Measurements from ENCODE around the gene AHSG. TPM values are rescaled to one million over a fixed set of nuclear protein-coding genes. Genes with fewer than 3 reads are reported as not detected.
A peak's percentile ranks its signal among the peaks of the same experiment; 100 is the strongest.

Gene AHSG
- total RNA-seq, 2 donors from 2014 or later = not detected

DNA sequence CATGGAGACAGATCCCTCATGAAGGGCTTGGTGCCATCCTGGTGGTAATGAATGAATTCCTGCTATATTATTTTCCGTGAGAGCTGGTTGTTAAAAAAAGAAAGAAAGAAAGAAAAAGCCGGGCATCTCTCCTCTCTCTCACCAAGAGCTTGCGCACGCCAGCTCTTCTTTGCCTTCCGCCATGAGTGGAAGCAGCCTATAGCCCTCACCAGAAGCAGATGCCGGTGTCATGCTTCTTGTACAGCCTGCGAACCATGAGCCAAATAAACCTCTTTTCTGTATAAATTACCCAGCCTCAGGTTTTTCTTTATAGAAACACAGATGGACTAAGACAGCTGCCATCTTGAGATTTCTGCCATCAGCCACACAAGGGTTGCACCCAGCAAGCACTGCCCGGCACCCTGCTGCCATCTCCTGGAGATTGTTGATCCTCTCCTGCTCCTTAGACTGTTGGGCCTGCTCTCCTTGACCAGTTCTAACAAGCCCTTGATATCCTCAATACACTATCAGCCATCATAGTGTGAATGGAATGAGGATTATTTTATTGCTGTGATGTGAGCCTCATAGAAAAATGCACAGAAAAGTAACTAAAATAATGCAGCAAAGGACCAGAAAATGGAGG is 3.5 kb upstream of the AHSG start:
- intact Hi-C loops (cut with DNase I) = no loop called here
- Histone ChIP-seq H3K4me3 (no peak overlapping the region), H3K27me3 (replicated peaks; ENCODE audit: insufficient read depth) (no peaks in the 10 kb centered on the region), H3K27ac (no peak overlapping the region), H3K9me3 (no peaks in the 10 kb centered on the region), H3K36me3 (no peaks in the 10 kb centered on the region), H3K4me1 (replicated peaks) (no peaks in the 10 kb centered on the region)
- WGBS = 91% methylated on average over 8 of the region's 8 CpGs
- TF ChIP-seq, protein P1, sequence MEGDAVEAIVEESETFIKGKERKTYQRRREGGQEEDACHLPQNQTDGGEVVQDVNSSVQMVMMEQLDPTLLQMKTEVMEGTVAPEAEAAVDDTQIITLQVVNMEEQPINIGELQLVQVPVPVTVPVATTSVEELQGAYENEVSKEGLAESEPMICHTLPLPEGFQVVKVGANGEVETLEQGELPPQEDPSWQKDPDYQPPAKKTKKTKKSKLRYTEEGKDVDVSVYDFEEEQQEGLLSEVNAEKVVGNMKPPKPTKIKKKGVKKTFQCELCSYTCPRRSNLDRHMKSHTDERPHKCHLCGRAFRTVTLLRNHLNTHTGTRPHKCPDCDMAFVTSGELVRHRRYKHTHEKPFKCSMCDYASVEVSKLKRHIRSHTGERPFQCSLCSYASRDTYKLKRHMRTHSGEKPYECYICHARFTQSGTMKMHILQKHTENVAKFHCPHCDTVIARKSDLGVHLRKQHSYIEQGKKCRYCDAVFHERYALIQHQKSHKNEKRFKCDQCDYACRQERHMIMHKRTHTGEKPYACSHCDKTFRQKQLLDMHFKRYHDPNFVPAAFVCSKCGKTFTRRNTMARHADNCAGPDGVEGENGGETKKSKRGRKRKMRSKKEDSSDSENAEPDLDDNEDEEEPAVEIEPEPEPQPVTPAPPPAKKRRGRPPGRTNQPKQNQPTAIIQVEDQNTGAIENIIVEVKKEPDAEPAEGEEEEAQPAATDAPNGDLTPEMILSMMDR (IDR thresholded peaks at IDR 0.05) = no peak
- no peak for TF ChIP-seq POLR2A (IDR thresholded peaks at IDR 0.05)
- no peak for TF ChIP-seq POLR2AphosphoS5 (IDR thresholded peaks at IDR 0.05)
- no peak for DNase-seq (ENCODE audit: low spot score)

DNA sequence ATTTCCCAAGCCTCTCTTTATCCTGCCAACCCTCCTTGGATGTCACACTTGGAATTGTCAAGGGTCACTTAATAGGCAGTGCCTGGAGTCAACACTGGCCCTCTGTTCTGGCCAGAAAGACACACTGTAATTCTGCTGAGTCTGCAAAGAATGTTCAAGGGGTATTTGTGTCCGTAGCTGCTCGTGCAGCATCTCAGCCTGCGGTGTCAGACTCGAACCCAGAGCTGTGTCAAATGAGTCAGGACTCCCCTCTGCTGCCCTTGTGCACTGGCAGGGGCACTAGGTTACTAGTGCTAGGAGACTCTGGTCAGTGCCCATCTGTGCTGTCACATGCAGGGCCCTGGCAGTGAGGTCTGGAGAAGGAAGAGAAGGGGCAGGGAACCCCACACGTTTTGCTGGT is 795 bp upstream of the AHSG start:
- H3K4me3 ChIP-seq = no peak overlapping the region
- no peaks in the 10 kb centered on the region for H3K4me1 ChIP-seq (replicated peaks)
- TF ChIP-seq POLR2A (IDR thresholded peaks at IDR 0.05) = no peak
- no peaks in the 10 kb centered on the region for H3K27me3 ChIP-seq (replicated peaks; ENCODE audit: insufficient read depth)
- intact Hi-C loops (cut with DNase I) = loop anchor here (10.0 kb wide), 1 partner anchor 553 kb away; no protein-coding TSS in a partner anchor
- no peaks in the 10 kb centered on the region for H3K36me3 ChIP-seq
- no peaks in the 10 kb centered on the region for H3K9me3 ChIP-seq
- 82% methylated on average over 5 of the region's 5 CpGs for WGBS
- no peak for DNase-seq (ENCODE audit: low spot score)
- no peak overlapping the region for H3K27ac ChIP-seq

DNA sequence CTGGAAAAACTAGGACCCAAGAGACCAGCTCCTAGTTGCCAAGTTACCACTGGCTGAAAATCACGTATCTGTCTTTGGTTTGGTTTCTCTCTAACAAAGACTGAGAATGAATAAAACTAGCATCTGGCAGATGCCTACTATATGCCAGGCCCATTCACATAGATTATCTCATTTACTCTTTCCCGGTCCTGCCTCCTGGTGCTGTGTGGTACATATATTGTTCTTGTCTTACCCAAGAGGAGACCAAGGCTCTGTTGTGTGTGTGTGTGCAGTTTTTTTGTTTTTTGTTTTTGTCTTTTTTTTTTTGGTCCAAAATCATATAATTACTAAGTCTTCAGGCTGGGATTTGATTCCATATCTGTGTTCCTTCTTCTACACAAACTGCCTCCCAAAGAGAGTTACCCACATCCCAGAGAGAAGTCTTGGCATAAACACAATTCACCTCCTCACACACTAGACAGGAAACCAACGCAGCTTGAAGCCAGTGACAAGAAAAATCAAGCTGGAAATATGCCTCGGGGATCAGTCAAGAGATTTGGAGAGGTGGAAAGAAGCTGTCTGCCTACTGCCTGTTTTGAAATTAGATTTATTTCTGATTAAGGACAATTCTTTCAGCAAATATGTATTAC is 891 bp downstream of the AHSG start:
- 51% methylated on average over 4 of the region's 4 CpGs for WGBS
- no peak for TF ChIP-seq POLR2AphosphoS5 (IDR thresholded peaks at IDR 0.05)
- H3K9me3 ChIP-seq = no peaks in the 10 kb centered on the region
- H3K4me3 ChIP-seq = no peak overlapping the region
- intact Hi-C loops (cut with DNase I) = loop anchor here (10.0 kb wide), 1 partner anchor 551 kb away; no protein-coding TSS in a partner anchor
- no peaks in the 10 kb centered on the region for H3K27me3 ChIP-seq (replicated peaks; ENCODE audit: insufficient read depth)
- no peak for DNase-seq (ENCODE audit: low spot score)
- H3K4me1 ChIP-seq (replicated peaks) = no peaks in the 10 kb centered on the region
- no peak overlapping the region for H3K27ac ChIP-seq
- no peaks in the 10 kb centered on the region for H3K36me3 ChIP-seq

DNA sequence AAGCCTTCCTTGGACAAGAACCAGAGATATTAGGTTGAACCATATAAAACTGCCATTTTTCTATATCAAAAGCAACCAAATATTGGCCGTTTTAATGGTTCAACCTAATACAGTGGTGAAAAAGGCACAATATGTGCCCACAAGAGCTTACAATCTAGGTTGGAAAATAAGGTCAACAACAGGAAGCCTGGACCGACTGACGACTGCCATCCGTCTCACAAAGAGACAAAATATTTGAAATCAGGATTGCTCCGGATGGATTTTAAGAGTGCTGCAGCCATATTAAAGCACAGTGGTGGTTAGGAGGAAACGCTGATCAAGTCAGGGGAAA is 1.4 kb downstream of the AHSG start:
- TF ChIP-seq POLR2A (IDR thresholded peaks at IDR 0.05) = no peak
- TF ChIP-seq POLR2AphosphoS5 (IDR thresholded peaks at IDR 0.05) = no peak
- TF ChIP-seq, protein P1 (IDR thresholded peaks at IDR 0.05) = no peak
- no peaks in the 10 kb centered on the region for H3K9me3 ChIP-seq
- H3K27ac ChIP-seq = no peak overlapping the region
- H3K4me3 ChIP-seq = no peak overlapping the region
- DNase-seq (ENCODE audit: low spot score) = no peak
- intact Hi-C loops (cut with DNase I) = loop anchor here (10.0 kb wide), 1 partner anchor 551 kb away; no protein-coding TSS in a partner anchor
- no peaks in the 10 kb centered on the region for H3K27me3 ChIP-seq (replicated peaks; ENCODE audit: insufficient read depth)
- 52% methylated on average over 6 of the region's 6 CpGs for WGBS
- no peaks in the 10 kb centered on the region for H3K36me3 ChIP-seq
- no peaks in the 10 kb centered on the region for H3K4me1 ChIP-seq (replicated peaks)

DNA sequence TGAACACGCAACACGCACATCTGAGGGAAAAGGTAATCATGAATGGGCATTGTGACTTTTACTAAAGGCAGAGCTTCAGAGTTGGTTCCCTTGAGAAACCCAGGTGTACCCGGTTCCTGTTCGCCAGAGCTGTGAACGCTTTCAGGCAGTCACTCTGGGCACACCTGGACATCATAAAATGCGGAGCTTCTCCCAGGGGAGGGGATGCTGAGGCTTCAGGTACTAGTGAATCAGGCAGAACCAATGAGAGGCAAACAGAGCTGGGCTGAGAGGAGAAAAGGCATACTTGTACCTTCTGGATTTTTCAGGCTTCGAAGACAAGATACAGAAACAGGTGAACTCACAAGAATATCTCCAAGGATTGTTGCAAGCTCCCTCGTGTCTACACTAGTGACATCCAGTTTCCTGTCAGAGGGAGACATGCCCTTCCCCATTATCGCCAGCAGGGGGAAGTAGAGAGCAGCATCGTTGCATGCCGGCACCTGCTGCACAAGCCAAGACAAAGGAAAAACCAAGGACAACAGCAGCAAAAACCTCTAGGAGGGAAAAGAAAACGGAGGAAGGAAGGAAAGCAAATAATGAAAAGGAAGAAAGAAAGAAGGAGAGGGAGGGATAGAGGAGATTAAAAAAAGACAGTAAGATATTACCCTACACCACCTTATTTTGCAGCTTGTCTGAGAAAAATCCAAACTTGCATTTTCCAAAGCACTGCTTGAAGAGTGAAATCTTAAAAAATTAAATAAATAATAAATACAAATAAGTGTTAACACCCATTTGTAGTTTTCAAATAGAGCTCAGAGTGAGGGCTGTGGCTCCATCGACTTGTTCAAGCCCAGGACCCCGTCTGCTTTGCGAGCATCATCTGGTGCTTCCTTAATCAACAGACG is 2.0 kb downstream of the AHSG start:
- peak; percentile 67 for DNase-seq (ENCODE audit: low spot score)
- Histone ChIP-seq H3K9me3 (no peaks in the 10 kb centered on the region), H3K27me3 (replicated peaks; ENCODE audit: insufficient read depth) (no peaks in the 10 kb centered on the region), H3K27ac (no peak overlapping the region), H3K4me1 (replicated peaks) (no peaks in the 10 kb centered on the region), H3K36me3 (no peaks in the 10 kb centered on the region), H3K4me3 (no peak overlapping the region)
- TF ChIP-seq POLR2A (IDR thresholded peaks at IDR 0.05) = no peak
- peak; percentile 60 for TF ChIP-seq POLR2AphosphoS5 (IDR thresholded peaks at IDR 0.05)
- TF ChIP-seq, protein P1 (IDR thresholded peaks at IDR 0.05) = peak; percentile 80 to 92 (median 90)
- intact Hi-C loops (cut with DNase I) = loop anchor here (5.0 to 10.0 kb wide), 3 partner anchors 207 to 633 kb away; no protein-coding TSS in a partner anchor
- WGBS = 31% methylated on average over 16 of the region's 16 CpGs

All from prostate gland (tissue), 2 donors.